DOHH2 (cell line): ENCODE data around the gene UNC13D.
A peak's percentile ranks its signal among the peaks of the same experiment; 100 is the strongest.

Source experiments
- H3F3A ChIP-seq: fragments of 200-600 bp; sonication (generic), shearing (Covaris generic); 2 replicates; pipeline ENCODE4 v1.6.0; 2016; ENCODE audit warnings: antibody characterized with exemption, mild to moderate bottlenecking; ENCODE audit not compliant: control insufficient read depth, insufficient read depth
- H3K27ac ChIP-seq: fragments of 200-600 bp; sonication (generic); 2 replicates; pipeline ENCODE4 v1.5.1; 2014; ENCODE audit warnings: low read depth, mild to moderate bottlenecking, low read length, moderate library complexity
- H3K27me3 ChIP-seq: fragments of 200-600 bp; sonication (generic); 2 replicates; pipeline ENCODE4 v1.6.1; 2014; ENCODE audit warnings: mild to moderate bottlenecking, low read length, mixed read lengths; ENCODE audit not compliant: control insufficient read depth
- H3K36me3 ChIP-seq: fragments of 200-600 bp; sonication (generic); 2 replicates; pipeline ENCODE4 v1.6.1; 2014; ENCODE audit warnings: mild to moderate bottlenecking, low read length, moderate library complexity, mixed read lengths; ENCODE audit not compliant: control insufficient read depth
- H3K4me1 ChIP-seq: fragments of 200-600 bp; sonication (generic); 2 replicates; pipeline ENCODE4 v1.6.1; 2014; ENCODE audit warnings: mild to moderate bottlenecking, low read length, mixed read lengths; ENCODE audit not compliant: control insufficient read depth
- H3K4me2 ChIP-seq: fragments of 200-600 bp; sonication (generic); 2 replicates; pipeline ENCODE4 v1.6.0; 2014; ENCODE audit warnings: mild to moderate bottlenecking, low read length, moderate library complexity
- H3K4me3 ChIP-seq: fragments of 200-600 bp; sonication (generic); 2 replicates; pipeline ENCODE4 v1.5.1; 2014; ENCODE audit warnings: mild to moderate bottlenecking, low read length, mixed read lengths
- H3K79me2 ChIP-seq: fragments of 200-600 bp; sonication (generic); 2 replicates; pipeline ENCODE4 v1.6.1; 2014; ENCODE audit warnings: mild to moderate bottlenecking, low read length, mixed read lengths; ENCODE audit not compliant: control insufficient read depth
- H3K9me2 ChIP-seq: fragments of 200-600 bp; sonication (generic); replicated peaks from 2 replicates; pipeline ENCODE4 v1.6.1; 2014; ENCODE audit warnings: mild to moderate bottlenecking, low read length, mixed read lengths; ENCODE audit not compliant: control insufficient read depth
- H3K9me3 ChIP-seq: fragments of 200-600 bp; sonication (generic); 2 replicates; pipeline ENCODE4 v1.6.1; 2014; ENCODE audit warnings: antibody characterized with exemption, low read length, mixed read lengths; ENCODE audit not compliant: control insufficient read depth, insufficient read depth
- H4K20me1 ChIP-seq: fragments of 200-600 bp; sonication (generic); 2 replicates; pipeline ENCODE4 v1.6.0; 2014; ENCODE audit warnings: low read depth, mild to moderate bottlenecking, antibody characterized with exemption, low read length, moderate library complexity; ENCODE audit not compliant: control insufficient read depth, insufficient read depth
- CTCF ChIP-seq: fragments of 200-600 bp; sonication (generic); IDR thresholded peaks from one replicate; pipeline ENCODE4 v1.5.1; 2014; ENCODE audit warnings: antibody characterized with exemption, mild to moderate bottlenecking, low read depth, low read length; ENCODE audit not compliant: poor library complexity, severe bottlenecking
- EZH2phosphoT487 ChIP-seq: fragments of 200-600 bp; sonication (generic); IDR thresholded peaks from 2 replicates; pipeline ENCODE4 v1.6.1; 2017; ENCODE audit warnings: borderline replicate concordance, mild to moderate bottlenecking, antibody characterized with exemption, low read length, moderate library complexity, mixed read lengths

The UNC13D gene

DNA sequence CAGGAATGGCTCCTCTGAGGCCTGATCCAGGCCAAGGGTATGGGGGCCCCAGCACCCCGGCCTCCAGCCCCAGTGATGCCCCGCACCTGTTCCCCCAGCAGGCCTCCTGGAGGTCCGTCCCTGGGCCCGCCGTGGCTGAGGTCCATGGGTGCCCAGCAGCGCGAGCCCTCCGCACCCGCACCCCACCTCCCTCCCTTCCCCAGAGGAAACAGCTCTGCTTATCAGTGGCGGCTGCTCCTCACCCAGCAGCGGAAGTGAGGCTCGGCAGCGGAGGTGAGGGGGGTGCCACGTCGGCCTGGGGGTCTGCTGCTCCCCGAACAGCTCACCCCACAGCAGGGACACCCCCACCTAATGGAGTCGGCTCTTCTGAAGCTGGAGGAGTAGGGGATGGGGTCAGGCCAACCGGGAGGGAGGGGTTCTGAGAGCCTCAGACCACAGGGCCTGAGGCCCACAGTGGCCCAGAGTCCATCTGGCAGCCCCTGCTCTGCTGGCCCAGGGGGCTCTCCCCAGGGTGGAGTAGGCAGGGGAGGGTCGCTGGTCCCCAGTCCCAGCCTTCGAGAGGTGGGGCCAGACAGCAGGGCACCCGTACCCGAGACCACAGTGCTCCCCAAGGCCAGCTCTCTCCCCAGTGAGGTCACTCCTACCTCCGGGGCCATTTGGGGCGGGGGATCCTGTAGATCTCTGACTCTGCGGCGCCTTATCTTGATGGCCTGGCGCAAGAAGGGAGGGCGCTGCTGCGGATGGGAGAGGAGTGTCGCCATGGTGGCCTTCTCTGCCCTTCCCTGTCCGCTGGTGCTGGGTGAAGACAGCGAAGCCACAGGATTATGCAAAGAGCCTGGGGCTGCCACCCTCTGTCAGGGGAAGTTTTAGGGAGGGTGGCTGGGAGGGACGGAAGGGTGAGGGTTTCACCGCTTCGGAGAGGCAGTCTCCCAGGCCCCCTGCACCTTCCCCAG is at the start of gene UNC13D:
Gene UNC13D, minus strand, starts transcription at position 828 of the 953 bp plus-strand sequence. Its CDS starts 67 bp downstream, at position 761.
- TF ChIP-seq EZH2phosphoT487 = no peak
- no peak for TF ChIP-seq CTCF
- no peaks in the 10 kb centered on the region for H3K9me2 ChIP-seq
- H3K27ac ChIP-seq = peak within 1 kb of the TSS; percentile 57
- no peaks in the 10 kb centered on the region for H3K79me2 ChIP-seq
- peaks cover 31% of the 10 kb centered on the region for H3K36me3 ChIP-seq
- H3K27me3 ChIP-seq = no peaks in the 10 kb centered on the region
- H3K4me3 ChIP-seq = peak within 1 kb of the TSS; percentile 79
- peak within 1 kb of the TSS; percentile 96 for H3K4me2 ChIP-seq
- peaks cover 5% of the 10 kb centered on the region; the same call in 1 of the 2 replicates for H3F3A ChIP-seq
- no peaks in the 10 kb centered on the region for H3K9me3 ChIP-seq
- peaks cover 37% of the 10 kb centered on the region for H3K4me1 ChIP-seq
- no peaks in the 10 kb centered on the region for H4K20me1 ChIP-seq

DNA sequence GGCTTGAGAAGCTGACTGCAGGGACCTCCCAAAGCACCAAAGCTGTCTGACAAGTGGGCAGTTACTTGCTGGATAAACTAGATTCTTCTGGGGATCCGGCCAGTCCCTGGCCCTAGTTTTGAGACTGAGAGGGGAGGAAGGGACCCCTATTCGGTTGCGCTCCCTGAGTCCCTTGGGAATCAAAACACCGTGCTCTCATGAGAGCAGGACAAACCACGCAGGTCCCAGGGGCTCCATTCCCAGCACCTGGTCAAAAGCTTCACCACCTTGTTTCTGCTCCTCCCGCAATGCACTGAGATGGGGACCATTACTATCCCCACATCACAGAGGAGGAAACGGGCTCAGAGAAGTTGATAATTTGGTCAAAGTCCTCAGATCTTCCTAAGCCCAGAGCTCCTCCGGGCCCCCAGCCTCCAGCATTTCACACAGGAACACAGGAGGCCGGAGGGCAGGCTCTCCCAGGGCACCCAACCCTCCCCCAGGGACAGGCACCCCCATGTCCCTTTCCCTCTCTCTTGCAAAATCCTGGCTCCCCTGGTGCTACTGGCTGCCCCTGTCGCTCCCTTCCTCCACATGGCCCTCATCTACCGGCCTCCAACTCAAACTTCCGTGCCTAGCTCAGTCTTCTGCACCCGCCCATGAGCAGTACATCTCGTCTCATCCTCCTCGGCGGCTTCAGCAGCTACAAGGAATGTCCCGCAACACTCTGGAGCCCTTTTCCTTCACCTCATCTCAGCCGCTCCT is 49.3 kb upstream of the UNC13D start:
- no peaks in the 10 kb centered on the region for H3K9me3 ChIP-seq
- no peaks in the 10 kb centered on the region for H3K9me2 ChIP-seq
- H3K4me3 ChIP-seq = no peak overlapping the region
- no peaks in the 10 kb centered on the region for H4K20me1 ChIP-seq
- H3F3A ChIP-seq = peaks cover 14% of the 10 kb centered on the region
- H3K27me3 ChIP-seq = no peaks in the 10 kb centered on the region
- peaks cover 18% of the 10 kb centered on the region for H3K4me1 ChIP-seq
- H3K4me2 ChIP-seq = no peak overlapping the region
- no peak overlapping the region for H3K27ac ChIP-seq
- TF ChIP-seq EZH2phosphoT487 = no peak
- TF ChIP-seq CTCF = no peak
- peaks cover 38% of the 10 kb centered on the region for H3K79me2 ChIP-seq
- peaks cover 58% of the 10 kb centered on the region for H3K36me3 ChIP-seq

DNA sequence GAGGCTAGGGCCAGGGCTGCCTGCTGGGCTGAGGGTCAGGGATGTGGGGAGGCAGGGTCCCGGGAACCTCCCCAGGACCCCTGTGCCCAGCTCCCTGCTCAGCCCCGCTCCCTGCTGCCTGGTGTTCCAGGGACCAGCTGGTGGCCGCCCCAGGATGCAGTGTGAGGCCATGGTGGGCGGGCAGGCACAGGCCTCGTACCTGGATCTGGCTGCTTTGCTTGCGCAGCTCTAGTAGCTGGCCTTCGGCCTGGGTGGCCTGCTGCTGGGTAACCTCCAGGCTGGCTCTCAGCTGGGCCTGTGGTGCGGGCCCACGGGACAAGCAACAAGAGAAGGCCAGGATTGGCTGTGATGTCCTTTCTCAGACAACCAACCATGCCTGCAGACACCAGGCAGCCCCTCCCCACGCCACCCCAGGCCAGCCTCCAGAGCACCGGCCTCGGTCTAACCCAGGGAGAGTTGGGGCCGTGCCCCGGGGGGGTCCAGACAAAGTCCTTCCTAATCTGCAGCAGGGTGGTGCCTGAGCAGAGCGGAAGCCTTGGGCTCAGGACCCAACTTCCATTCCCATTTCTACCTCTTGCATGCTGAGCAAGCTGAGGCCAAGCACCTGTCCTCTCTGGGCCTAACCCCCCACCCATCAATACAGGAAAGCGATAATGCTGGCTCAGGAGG is 48.5 kb upstream of the UNC13D start:
- Histone ChIP-seq H3K9me2 (no peaks in the 10 kb centered on the region), H3K4me2 (no peak overlapping the region), H3K4me1 (peaks cover 18% of the 10 kb centered on the region), H4K20me1 (no peaks in the 10 kb centered on the region), H3F3A (peaks cover 10% of the 10 kb centered on the region), H3K27ac (no peak overlapping the region), H3K9me3 (no peaks in the 10 kb centered on the region), H3K4me3 (no peak overlapping the region), H3K79me2 (peaks cover 38% of the 10 kb centered on the region), H3K27me3 (no peaks in the 10 kb centered on the region), H3K36me3 (peaks cover 51% of the 10 kb centered on the region)
- TF ChIP-seq CTCF = no peak
- no peak for TF ChIP-seq EZH2phosphoT487
